Globus pallidus (tissue), 1 donor: Measurements from ENCODE around the gene CPB1.

Source experiments
- DNase-seq: peaks from one replicate; pipeline ENCODE4 v3.0.0-alpha.2; 2015; ENCODE audit warnings: low spot score

Gene CPB1

DNA sequence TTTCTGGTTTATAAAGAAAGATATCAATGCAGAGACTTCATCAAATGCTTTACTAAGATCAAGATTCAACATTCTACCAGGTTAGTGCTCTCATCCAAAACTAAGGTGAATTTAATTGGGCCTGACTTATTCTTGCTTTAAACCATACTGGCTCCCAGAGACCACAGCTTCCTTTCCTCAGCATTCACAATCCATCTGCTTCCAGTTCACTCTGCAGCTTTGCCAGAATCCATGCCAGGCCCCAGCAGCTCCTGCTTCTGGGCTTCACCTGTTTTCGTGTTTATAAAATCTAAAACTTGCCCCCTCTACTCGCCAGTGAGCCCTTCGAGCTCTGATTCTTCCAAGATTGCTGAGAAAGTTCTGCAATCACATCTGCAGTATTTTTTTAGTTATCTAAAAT lies 2.3 kb downstream of the CPB1 start:
- DNase-seq, result no peak

DNA sequence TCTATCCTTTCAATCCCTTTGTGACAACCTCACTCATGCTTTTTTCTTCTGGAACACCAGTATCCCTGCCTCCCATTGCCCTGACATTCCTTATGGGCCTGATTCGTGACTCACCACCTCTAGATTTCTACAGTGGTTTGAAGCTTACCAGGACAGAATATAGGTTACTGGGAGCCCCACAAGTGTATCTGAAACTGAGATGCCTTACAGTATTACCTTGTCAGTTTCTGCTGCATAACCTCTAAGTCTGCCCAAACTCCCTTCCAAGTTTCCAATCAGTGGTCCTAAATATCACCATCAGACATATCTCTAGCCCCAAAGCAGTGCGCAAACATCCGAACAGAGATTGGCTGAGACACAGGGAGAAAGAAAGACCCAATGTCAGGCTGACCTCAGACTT lies 5.6 kb downstream of the CPB1 start:
- DNase-seq, result no peak

DNA sequence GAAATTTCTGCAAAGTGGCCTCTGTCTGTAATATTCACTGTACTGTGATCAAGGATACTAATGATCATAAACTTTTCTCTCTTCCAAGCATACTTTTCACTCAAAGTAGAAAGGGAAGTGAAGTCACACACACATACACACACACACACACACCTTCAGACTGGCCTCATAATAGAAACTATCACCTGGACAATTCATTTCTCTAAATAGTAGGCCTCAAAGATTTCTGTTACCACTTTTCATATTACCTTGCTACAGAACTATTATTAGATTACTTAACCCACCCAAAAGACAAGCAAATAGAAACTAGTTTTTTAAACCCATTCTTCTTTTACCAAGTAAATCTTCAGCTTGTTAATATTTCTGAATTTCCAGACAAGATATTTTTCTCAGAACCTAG lies 12.2 kb downstream of the CPB1 start:
- DNase-seq, result no peak

DNA sequence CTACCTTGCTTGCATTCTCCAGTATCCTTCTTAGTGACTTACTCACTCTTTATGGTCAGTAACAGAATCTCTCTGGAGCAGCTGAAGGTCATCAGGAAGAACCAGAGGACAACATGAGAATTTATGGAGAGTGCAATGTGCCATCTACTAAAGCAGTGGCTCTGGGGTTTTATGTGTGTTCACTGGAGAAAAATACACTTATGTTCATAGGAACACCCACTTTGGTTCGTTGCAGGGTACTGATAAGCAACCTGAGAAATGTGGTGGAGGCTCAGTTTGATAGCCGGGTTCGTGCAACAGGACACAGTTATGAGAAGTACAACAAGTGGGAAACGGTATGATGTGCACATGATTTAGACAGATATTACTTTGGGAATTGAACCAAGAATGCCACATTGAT lies 12.8 kb downstream of the CPB1 start:
- no peak for DNase-seq

DNA sequence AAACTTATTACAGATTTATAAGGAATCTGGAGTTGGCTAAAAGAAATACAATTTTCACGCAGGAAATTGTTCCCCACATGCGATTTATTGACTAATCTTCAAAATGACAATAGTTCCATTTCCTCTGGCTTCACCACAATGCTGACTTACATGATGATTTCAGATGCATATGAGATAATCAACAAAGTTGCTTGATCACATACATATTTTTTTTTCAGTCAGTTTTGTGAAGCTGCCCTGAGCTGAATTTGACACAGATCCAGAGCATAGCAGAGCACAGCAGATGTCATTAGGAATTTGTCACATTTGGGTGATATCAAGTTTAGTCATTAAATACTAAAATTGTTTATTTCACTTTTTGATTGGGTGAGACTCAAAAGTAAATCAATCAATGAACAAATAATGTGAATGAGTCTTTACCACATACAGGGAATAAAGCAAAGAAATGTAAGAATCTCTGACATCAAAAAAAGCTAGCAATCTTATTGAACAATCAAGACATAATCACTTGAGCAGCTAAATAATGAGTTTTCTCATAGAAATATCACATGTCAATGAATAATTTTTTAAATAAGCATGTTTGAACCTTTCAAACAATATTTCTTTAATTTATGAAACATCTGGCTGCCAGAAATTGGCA lies 18.3 kb downstream of the CPB1 start:
- no peak for DNase-seq

DNA sequence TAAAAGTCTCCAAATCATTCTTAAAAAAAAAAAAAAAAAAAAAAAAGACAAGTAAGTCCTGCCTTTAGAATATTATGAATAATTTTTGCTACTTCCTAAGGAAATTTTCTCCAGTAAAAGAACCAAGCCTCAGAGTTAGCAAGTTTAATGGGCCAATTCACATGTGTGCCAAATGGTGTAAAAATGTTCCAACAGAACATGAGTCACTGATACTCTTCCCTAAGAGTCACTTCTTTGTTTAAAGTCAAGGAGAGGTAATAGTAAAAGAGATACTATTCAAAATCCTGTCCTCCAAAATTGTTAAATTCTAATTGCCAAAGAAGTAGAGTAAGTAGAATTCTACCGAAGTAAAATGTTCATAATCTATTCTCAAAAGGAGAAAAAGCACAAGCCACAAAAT lies 19.7 kb downstream of the CPB1 start:
- no peak for DNase-seq

DNA sequence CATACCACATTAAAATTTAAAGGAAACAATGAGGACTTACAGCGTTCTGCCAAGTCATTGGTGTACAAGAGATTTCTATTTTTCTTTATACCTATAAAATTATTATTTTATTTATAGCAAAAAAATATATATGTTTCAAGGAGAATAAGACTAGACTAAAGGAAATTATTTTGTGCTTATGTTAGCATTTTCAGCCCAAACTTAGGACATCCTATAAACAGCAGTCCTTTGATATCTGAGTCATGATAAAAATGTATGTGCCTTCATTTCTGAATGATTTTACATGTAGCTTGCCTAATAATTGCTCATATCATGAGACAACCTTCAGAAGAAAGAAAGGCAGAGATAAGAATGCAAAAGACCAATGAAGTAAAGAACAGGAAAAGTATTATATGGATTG lies 20.8 kb downstream of the CPB1 start:
- no peak for DNase-seq

DNA sequence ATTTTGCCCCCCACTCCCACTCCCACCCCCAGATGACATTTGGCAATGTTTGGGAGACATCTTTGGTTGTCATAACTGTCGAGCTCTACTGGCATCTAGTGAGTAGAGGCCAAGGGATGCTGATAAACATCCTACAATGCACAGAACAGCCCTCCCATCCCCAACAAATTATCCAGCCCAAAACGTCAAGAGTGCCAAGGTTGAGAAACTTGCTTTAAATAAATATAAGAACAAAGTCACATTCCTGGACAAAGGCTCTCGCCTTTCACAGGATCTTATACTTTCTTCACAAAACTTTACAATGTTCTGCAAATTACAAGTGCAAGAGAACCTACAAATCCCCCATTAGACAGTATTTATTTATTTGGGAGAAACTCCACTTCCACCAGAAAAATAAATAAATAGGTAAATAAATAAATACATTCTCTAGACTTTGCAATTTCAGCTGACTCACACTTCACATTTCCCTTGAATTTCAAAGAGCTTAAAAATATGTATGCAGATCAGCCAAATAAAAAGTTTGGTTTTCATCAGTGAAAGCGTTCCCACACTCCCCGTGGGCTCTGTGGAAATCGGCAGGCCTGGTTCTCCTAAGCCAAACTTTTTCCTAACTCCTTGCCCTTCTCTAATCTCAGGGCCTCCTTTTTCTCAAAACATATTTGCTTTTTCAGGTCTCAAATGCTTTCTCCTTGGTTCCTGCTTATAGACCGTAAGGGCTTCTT lies 24.8 kb downstream of the CPB1 start:
- no peak for DNase-seq

DNA sequence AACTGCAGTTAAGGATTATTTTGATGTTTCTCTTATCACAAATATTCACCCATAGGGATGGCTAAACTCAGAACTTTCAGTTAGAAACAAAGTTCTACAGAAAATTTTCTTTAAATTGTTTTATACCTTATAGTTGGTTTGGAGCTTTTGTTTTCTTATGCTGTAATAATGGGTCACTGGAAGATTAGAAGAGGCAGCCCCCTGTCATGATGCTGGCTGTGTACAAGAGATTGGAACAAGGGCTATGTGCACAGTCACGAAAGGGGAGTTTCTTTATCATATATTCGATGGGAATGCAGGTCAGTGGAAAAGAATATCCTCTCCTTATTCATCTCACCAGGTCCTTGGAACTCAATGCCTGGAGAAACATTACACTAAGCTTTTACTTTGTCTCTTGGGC lies 25.5 kb downstream of the CPB1 start:
- no peak for DNase-seq

DNA sequence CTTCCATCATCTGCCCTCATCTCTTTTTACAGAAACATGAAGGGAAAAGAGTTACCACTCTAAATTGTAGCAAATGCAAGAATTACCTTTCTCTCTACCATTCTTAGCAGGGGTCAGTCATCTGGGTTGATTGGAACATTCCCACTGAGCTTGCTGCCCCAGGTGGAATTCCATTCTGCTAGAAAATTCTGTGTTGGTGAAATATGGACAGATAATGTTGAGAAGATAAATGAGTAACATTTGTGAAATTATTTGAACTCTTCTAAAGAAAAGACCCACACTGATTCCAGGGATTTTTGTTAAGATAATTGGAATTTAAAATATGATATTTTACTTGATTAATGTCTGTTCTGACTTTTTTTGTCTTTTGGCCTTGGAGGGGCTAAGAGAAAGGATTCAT lies 26.4 kb downstream of the CPB1 start:
- DNase-seq, result no peak

DNA sequence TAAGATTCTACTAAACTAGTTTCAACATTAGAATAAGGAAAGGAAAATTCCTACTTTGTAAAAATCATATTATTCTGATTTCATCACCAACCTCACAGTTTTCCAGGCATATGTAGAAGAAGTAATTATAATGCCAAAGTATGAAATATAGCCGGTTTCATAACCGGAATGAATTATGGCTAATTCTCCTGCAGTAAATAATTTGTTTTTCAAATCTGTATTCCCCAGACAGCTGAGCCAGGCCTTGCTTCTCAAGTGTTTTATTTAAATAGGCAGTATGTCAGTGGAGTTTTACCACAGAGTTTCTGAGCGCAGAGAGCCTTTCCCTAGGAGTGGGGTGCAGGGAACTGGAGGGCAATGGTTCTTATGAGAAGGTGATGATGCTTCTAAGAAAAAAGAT lies 28.8 kb downstream of the CPB1 start:
- DNase-seq, result no peak

DNA sequence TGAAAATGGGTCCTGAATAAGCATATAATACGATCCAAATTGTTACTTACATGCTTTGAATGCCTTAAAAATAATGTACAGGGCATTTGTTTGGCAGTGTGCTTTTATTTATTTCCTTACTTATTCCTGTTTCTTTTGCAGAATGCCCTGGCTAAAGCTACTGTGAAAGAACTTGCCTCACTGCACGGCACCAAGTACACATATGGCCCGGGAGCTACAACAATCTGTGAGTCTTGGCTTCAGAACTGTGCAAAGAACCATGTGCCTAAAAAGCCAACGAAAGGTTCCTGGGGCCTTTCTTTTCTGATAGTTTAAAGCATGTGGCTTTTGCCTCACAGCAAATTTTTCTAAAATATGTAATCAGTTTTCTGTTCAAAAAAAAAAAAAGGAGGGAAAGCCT lies 29.7 kb downstream of the CPB1 start:
- no peak for DNase-seq

DNA sequence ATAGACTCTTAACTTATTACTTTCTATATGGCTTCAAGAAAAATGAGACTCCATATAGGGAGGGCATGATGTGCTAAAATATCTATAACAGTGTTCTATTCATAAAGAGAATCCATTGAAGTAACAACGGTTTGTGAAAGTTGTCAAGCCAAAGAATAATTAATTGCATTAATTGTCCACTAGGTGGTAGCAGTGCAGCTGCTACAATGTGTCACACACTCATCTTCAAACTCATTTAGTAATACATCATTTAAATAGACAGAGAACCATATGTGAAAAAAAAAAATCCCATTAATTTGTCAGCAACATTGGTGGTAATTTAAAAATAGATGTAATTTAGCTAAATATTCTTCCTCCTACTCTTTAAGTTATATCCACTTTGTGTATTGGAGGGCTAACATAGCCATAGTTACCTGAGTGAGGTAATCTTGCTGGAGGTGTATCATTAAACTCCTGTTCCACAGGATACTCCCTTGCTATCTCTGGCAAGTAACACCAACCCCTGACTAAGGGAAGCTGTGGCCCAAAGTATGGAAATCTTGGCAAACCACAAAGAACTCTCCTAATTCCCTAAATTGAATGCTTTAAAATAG lies 33.8 kb downstream of the CPB1 start:
- peak; percentile 55 for DNase-seq

DNA sequence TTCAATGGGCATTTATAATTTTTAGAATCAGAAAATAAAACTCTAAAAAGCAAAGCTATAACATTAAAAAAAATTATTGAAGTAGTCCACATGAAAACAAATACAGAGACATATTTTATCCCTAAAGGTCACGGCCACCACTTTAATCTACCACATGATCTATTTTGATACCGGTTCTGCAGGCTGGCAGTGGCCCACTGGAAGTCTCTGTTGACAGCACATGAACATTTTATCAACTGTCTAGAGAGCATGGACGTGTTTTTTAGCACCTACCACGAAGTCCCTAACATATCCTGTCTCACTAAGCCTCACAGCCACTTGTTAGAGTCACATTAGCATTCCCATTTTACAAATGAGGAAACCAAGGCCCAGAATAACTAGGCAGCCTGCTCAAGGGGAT lies 35.7 kb downstream of the CPB1 start:
- no peak for DNase-seq

DNA sequence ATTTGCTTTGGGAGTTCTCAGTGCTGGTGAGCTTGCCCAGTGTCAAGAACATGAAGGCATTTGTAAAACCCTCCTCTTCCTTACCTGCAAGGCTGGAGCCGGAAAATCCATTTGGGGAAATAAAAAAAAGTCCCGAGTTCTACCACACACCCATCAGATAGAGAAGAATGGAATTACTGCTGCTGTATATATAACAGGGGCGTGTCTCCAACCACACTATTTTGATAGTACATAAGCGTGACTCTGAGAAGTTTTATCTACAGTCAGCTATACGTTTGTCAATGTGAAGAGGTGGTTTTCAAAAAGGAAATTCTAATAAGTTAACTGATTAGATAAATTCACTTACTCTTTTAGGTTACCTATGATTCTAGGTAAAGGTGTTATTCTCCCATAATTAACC lies 36.2 kb downstream of the CPB1 start:
- no peak for DNase-seq

DNA sequence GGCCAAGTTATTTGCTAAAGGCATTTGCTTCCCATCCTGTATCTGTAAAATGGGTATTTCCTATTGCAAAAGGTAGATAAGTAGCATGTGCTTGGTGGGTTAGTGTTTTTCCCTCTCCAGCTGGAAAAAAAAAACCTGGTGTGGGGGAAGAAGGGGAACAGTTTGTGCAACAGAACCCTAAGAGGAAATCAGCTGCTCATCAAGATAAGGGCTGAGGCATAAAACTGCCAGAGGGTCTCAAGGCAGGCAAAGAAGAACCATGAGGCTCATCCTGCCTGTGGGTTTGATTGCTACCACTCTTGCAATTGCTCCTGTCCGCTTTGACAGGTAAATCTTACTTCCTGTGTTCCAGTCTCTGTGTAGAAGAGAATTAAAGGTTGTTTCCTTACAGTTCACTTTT lies 37.4 kb downstream of the CPB1 start, which contains the start of gene CPA3:
TSS of gene CPA3 (plus strand) at position 248 of the 400 bp plus-strand sequence. CDS start at position 260, 12 bp downstream.
- no peak for DNase-seq

DNA sequence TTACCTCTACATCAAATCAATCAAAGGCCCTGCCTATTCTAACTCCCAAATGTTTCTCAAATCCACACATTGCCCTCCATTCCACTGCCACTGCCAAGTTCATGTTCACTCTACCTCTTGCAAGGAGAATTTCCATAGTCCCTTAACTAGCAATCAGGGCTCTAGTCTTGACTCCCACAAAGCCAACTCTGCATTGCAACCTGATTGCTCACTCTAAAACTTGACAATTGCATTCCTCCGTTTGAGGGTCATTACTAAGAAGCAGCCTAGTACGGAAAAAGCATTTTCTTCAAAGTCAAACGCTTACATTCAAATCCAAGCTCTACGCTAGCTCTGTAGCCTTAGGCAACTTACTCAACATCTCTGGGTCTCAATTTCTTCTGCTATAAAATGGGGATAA lies 38.6 kb downstream of the CPB1 start:
- no peak for DNase-seq

DNA sequence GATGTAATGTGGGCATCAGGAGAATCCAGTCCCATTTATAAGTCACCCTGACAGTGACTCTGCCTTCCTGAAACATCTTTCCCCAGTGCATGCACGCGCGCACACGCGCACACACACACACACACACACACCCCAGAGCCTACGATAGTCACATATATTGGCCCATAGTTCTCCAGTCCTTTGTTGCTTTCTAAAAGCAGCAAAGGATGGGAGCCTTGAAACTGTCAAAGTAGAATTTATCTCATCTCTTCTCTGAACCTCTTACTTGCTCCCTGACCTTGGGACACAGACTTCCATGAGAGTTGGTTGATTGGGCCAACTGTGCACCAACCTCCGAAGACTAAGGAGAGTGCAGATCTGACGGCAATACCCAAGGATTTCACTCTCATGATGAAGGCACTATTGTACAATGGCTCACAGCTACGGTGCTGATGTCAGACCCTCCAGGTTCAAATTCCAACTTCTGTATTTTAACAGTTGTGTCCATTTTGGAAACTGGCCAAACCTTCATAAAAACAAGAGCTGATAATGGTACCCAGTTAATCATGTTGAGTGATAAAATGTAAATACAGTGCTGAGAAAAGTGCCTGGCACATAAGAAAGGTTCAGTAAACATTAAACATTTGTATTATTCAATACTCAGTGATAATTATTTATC lies 45.8 kb downstream of the CPB1 start:
- no peak for DNase-seq

DNA sequence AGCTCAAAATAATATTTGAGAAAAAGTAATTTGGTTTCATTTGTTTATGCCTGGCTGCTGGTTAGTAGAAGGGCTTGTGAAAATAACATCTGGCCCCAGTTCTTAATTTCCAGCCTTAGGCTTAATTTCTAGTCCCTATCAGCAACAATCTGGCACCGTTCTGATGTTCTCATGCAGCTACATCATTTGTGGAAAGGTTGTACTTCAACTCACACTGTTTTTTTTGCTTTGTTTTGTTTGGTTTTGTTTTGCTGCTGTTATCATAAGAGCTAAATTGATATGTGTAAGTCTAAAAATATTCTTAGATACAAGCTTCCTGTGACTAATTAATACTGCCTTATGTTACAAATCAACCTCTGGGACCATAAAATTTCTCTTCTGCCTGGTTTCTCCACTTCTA lies 46.4 kb downstream of the CPB1 start:
- DNase-seq, result no peak

DNA sequence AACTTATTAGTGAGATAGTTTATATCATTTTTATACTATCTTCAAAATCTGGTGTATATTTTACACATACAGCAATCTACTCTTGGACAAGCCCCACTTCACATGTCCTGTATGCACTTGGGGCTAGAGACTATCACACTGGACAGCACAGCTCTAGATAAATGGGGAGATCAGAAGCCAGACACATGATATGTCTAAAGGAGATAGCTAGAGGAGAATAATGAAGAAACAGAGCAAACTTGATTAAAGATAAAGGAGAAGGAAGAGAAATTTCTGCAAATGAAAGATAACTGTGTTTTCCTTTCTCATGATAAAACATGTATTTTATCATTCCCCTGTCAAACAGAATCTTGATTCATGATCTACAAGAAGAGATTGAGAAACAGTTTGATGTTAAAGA lies 50.5 kb downstream of the CPB1 start:
- DNase-seq, result no peak

DNA sequence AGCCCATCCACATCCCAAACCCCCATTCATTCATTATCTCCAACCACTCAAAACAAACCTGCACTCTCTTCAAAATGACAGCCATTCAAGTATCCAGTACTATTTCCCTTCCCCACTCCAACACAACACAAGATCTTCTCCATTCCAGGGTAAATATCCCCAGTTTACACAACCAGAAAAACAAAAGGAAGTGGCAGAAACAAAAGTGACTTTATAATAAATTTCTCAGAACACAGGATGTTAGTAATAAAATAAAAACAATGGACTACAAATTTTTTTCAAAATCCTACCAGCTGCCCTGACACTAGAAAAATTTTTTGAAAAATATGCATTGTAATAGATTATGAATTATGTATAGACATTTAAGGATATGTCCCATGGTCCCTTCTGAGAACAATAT lies 51.6 kb downstream of the CPB1 start:
- no peak for DNase-seq

DNA sequence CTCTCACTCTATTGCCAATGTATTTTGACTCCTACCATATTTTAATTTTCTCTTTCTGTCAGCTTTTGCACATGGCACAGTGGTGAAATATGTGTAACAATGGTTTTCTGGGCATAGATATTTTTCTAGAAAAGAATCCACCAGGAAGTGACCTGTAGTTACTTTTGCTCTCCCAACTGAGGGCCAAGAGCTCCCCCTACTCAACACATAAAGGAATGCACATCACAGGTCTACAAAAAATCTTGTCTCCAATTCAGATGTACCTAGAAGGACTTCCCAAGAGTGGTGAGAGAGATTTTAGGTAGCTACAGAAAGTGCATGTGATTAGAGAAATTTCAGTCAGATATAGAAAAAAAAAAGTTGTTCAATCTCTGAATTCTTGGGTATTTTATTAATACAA lies 53.1 kb downstream of the CPB1 start:
- DNase-seq, result no peak

DNA sequence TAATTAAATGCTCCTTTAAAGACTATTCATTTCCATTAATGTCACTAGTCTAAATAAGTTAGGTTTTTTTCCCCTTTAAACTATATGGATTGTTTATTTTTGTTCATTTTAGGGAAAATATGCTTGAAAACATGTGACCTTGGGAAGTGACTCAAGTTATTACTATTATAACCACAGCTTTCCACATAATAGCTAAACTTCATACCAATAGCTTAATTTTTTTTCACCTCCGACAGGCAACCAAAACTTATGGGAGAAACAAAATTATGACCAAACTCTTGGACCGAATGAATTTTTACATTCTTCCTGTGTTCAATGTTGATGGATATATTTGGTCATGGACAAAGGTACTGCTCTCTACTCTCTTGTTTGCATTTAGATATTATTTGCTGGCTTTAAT lies 53.7 kb downstream of the CPB1 start:
- DNase-seq, result no peak
